ENCODE measurements around the gene CFAP68. TPM values are rescaled to one million over a fixed set of nuclear protein-coding genes. Genes with fewer than 3 reads are reported as not detected.
A peak's percentile ranks its signal among the peaks of the same experiment; 100 is the strongest.
"Not testable (repeated sequence)": the region's sequence is repeated elsewhere in the genome, so short reads cannot be mapped to it uniquely, and the experiment has no call there.

Gene CFAP68
- total and polyA plus RNA-seq, 2 donors from 2014 or later: 29.5 to 93.7 TPM

GRCh38 chr11:111878385-111878848 lies 924 bp upstream of the CFAP68 start:
- Histone ChIP-seq H3K9ac (ENCODE audit: low read length in 3 of 3) (peak overlapping the region; percentile 34 to 97 (median 81)), H3K27ac (ENCODE audit: low read depth in 2 of 2, low read length in 2 of 2) (peak overlapping the region; percentile 94 to 98), H3K4me3 (ENCODE audit: low read length in 3 of 3) (peak overlapping the region; percentile 85 to 99 (median 90)), H3K9me3 (ENCODE audit: control insufficient read depth in 2 of 3, insufficient read depth in 1 of 3, low read length in 3 of 3) (no peaks in the 10 kb centered on the region), H3K4me1 (ENCODE audit: control insufficient read depth in 2 of 3, insufficient read depth in 2 of 3, low read depth in 1 of 3, low read length in 3 of 3) (peaks cover 0 to 5% (median 0%) of the 10 kb centered on the region in 3 donors), H3K36me3 (ENCODE audit: control insufficient read depth in 2 of 3, insufficient read depth in 3 of 3, low read length in 3 of 3) (peaks cover 0 to 4% (median 2%) of the 10 kb centered on the region in 3 donors), H3K27me3 (ENCODE audit: control insufficient read depth, insufficient read depth, low read length) (no peaks in the 10 kb centered on the region)
- FAIRE-seq (no peak), DNase-seq (peak in 2 of 5 donors; percentile 69 to 79)
- intact Hi-C loops (cut with DNase I): no loop called here
- no peak for TF ChIP-seq CTCF (IDR thresholded peaks at IDR 0.05; ENCODE audit: borderline replicate concordance, extremely low read depth, insufficient read depth)

DNA sequence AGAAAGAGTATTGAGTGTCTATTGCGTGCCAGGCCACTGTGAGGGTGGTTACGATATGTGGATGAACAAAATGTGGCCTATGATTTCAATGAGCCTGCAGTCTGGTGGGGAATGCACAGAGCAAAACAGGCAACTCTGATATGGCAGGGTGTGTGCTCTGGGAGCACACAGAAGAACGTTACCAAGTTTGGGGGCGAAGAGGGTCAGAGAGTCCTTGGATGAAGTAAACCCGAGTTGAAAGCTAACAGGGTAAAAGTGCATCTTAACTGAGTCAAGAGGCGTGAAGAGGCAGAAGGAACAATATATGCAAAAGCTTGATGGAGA lies 258 bp downstream of the CFAP68 start:
- intact Hi-C loops (cut with DNase I): no loop called here
- Histone ChIP-seq H3K4me1 (ENCODE audit: control insufficient read depth in 2 of 3, insufficient read depth in 2 of 3, low read depth in 1 of 3, low read length in 3 of 3) (peaks cover 0 to 5% (median 0%) of the 10 kb centered on the region in 3 donors), H3K9ac (ENCODE audit: low read length in 3 of 3) (peak overlapping the region; percentile 3 to 97 (median 81)), H3K9me3 (ENCODE audit: control insufficient read depth in 2 of 3, insufficient read depth in 1 of 3, low read length in 3 of 3) (no peaks in the 10 kb centered on the region), H3K4me3 (ENCODE audit: low read length in 3 of 3) (peak overlapping the region; percentile 85 to 99 (median 90)), H3K27ac (ENCODE audit: low read depth in 2 of 2, low read length in 2 of 2) (peak overlapping the region; percentile 94 to 98), H3K27me3 (ENCODE audit: control insufficient read depth, insufficient read depth, low read length) (no peaks in the 10 kb centered on the region), H3K36me3 (ENCODE audit: control insufficient read depth in 2 of 3, insufficient read depth in 3 of 3, low read length in 3 of 3) (peaks cover 0 to 4% (median 2%) of the 10 kb centered on the region in 3 donors)
- DNase-seq: no peak
- no peak for TF ChIP-seq CTCF (IDR thresholded peaks at IDR 0.05; ENCODE audit: borderline replicate concordance, extremely low read depth, insufficient read depth)
- no peak for FAIRE-seq

GRCh38 chr11:111882202-111882601 lies 2.9 kb downstream of the CFAP68 start:
- no peak for DNase-seq
- Histone ChIP-seq H3K27me3 (ENCODE audit: control insufficient read depth, insufficient read depth, low read length) (no peaks in the 10 kb centered on the region), H3K9ac (ENCODE audit: low read length in 3 of 3) (no peak overlapping the region), H3K4me3 (ENCODE audit: low read length in 3 of 3) (no peak overlapping the region), H3K9me3 (ENCODE audit: control insufficient read depth in 2 of 3, insufficient read depth in 1 of 3, low read length in 3 of 3) (no peaks in the 10 kb centered on the region), H3K27ac (ENCODE audit: low read depth in 2 of 2, low read length in 2 of 2) (no peak overlapping the region), H3K36me3 (ENCODE audit: control insufficient read depth in 2 of 3, insufficient read depth in 3 of 3, low read length in 3 of 3) (no peaks in the 10 kb centered on the region), H3K4me1 (ENCODE audit: control insufficient read depth in 2 of 3, insufficient read depth in 2 of 3, low read depth in 1 of 3, low read length in 3 of 3) (peaks cover 0 to 5% (median 0%) of the 10 kb centered on the region in 3 donors)
- FAIRE-seq: no peak
- intact Hi-C loops (cut with DNase I): no loop called here
- no peak for TF ChIP-seq CTCF (IDR thresholded peaks at IDR 0.05; ENCODE audit: borderline replicate concordance, extremely low read depth, insufficient read depth)

DNA sequence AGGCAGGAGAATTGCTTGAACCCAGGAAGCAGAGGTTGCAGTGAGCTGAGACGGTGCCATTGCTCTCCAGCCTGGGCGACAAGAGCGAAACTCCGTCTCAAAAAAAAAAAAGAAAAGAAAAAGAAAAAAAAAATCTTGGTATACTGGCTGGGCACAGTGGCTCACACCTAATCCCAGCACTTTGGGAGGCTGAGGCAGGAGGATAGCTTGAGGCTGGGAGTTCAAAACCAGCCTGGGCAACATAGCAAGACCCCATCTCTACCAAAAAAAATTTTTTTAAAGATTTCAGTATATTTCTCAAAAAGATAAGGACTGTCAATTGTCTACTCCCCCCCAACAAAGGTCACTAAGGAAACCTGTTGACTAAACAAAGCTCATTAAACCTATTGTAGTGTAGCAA lies 5.7 kb downstream of the CFAP68 start:
- H3K9ac ChIP-seq (ENCODE audit: low read length in 3 of 3); H3K9me3 ChIP-seq (ENCODE audit: control insufficient read depth in 2 of 3, insufficient read depth in 1 of 3, low read length in 3 of 3); FAIRE-seq; H3K27ac ChIP-seq (ENCODE audit: low read depth in 2 of 2, low read length in 2 of 2); intact Hi-C loops (cut with DNase I); DNase-seq; H3K36me3 ChIP-seq (ENCODE audit: control insufficient read depth in 2 of 3, insufficient read depth in 3 of 3, low read length in 3 of 3); H3K4me1 ChIP-seq (ENCODE audit: control insufficient read depth in 2 of 3, insufficient read depth in 2 of 3, low read depth in 1 of 3, low read length in 3 of 3); H3K4me3 ChIP-seq (ENCODE audit: low read length in 3 of 3); H3K27me3 ChIP-seq (ENCODE audit: control insufficient read depth, insufficient read depth, low read length): not testable (repeated sequence)
